ENCODE data around the gene KCNAB1.

GRCh38 chr3:156516284-156516683, 395.9 kb downstream of the KCNAB1 start:
- no peak for TF ChIP-seq CTCF (conservative IDR thresholded peaks at IDR 0.05 in 1 of 2, IDR thresholded peaks at IDR 0.05 in 1 of 2; ENCODE audit: low read depth in 1 of 2, low read length in 2 of 2)
- TF ChIP-seq EZH2 (IDR thresholded peaks at IDR 0.05; ENCODE audit: low read length, missing control alignments) = no peak

Data from fibroblast of lung (primary cell).